K562 (cell line): ENCODE results near the gene PIK3C2A.

Source experiments
- ATF7 ChIP-seq: fragments of 450-650 bp; IDR thresholded peaks from 2 replicates; pipeline ENCODE4 v1.7.1; 2014; ENCODE audit warnings: mild to moderate bottlenecking, moderate library complexity
- CTCF ChIP-seq, 3 experiments: IDR thresholded peaks in 2 of 3; conservative IDR thresholded peaks in 1 of 3; 2 replicates each; pipeline ENCODE4 v1.5.1; 2011 to 2012; ENCODE audit warnings: low read length in 3 of 3, mild to moderate bottlenecking in 3 of 3, control low read depth in 2 of 3, improper control_type of control experiment in 1 of 3, inconsistent platforms in 1 of 3, low read depth in 1 of 3, mixed read lengths in 1 of 3, moderate library complexity in 1 of 3; ENCODE audit not compliant: insufficient read depth in 2 of 3
- EZH2 ChIP-seq: IDR thresholded peaks from 2 replicates; pipeline ENCODE4 v1.6.1; 2012; ENCODE audit warnings: low read depth, mild to moderate bottlenecking, inconsistent platforms, low read length, borderline replicate concordance
- HSF4 ChIP-seq: fragments of 250-450 bp; sonication (Bioruptor Pico); IDR thresholded peaks from 2 replicates; pipeline ENCODE4 v2.1.2; 2022; ENCODE audit warnings: mild to moderate bottlenecking, moderate library complexity, borderline replicate concordance
- MYC ChIP-seq, 2 experiments: fragments of 250-450 bp in 1 of 2; sonication (Bioruptor Pico) in 1 of 2; IDR thresholded peaks; 2 replicates each; pipeline versions ENCODE4 v1.5.1 to v1.6.1; 2012 to 2021; ENCODE audit warnings: low read depth in 2 of 2, borderline replicate concordance in 1 of 2, improper control_type of control experiment in 1 of 2, low read length in 1 of 2, mild to moderate bottlenecking in 1 of 2, moderate library complexity in 1 of 2
- NFIX ChIP-seq: fragments of 250-450 bp; sonication (Bioruptor Pico); IDR thresholded peaks from 2 replicates; pipeline ENCODE4 v1.4.0; 2020; ENCODE audit warnings: low read depth, mild to moderate bottlenecking, moderate library complexity
- SMARCA4 ChIP-seq: fragments of 450-650 bp; IDR thresholded peaks from 2 replicates; pipeline ENCODE4 v1.6.1; 2016
- ZEB2 ChIP-seq: fragments of 450-650 bp; IDR thresholded peaks from 2 replicates; pipeline ENCODE4 v1.6.1; 2016
- ZNF512 ChIP-seq: IDR thresholded peaks from 2 replicates; pipeline ENCODE4 v1.6.1; 2016; ENCODE audit warnings: missing genetic modification characterization, missing compliant biosample characterization

- TF ChIP-seq ATF7 (no peak), EZH2 (no peak), NFIX (CRISPR knock-in tag) (no peak), ZEB2 (no peak), MYC (IDR thresholded peaks at IDR 0.05; ENCODE audit: low read depth, low read length) (no peak), MYC (CRISPR knock-in tag; IDR thresholded peaks at IDR 0.05; ENCODE audit: borderline replicate concordance, low read depth) (no peak), SMARCA4 (no peak), ZNF512 (tag) (no peak), CTCF (IDR thresholded peaks at IDR 0.05 in 2 of 3, conservative IDR thresholded peaks at IDR 0.05 in 1 of 3; ENCODE audit: insufficient read depth in 2 of 3, low read depth in 1 of 3, low read length in 3 of 3) (no peak), HSF4 (CRISPR knock-in tag) (no peak)
Measured at GRCh38 chr11:17206463-17206862, 1.3 kb downstream of the PIK3C2A start.
